K562 (cell line): ENCODE results near the gene RAB1B. TPM values are rescaled to one million over a fixed set of nuclear protein-coding genes. Genes with fewer than 3 reads are reported as not detected.
"Not testable (repeated sequence)": the region's sequence is repeated elsewhere in the genome, so short reads cannot be mapped to it uniquely, and the experiment has no call there.

ENCODE experiments used
- ATAC-seq: fragments of 200-7000 bp; cut with Tn5 transposase; 3 replicates; pipeline ENCODE4 v1.9.1; 2020; ENCODE audit warnings: moderate library complexity
- BruUV-seq: library from RNA; stranded (reverse); fragments of 400-500 nt; replicated peaks from 2 replicates; lab custom pipeline; 2021; lab: Mats Ljungman, UMichigan
- CTCF ChIA-PET: fragments of 300-600 bp; formaldehyde crosslinking; extraction: SDS; loops from one replicate; lab custom pipeline; 2021; ENCODE audit warnings: low intra/inter-chr PET ratio; lab: Yijun Ruan, JAX
- POLR2A ChIA-PET: fragments of 300-600, 350-650 bp; sonication (Branson Sonifier 250); formaldehyde crosslinking; extraction: SDS; loops from one replicate; lab custom pipeline; 2021; ENCODE audit warnings: antibody characterized with exemption, inconsistent platforms; lab: Yijun Ruan, JAX
- DNase-seq, 4 experiments: peaks; one replicate each; pipeline versions ENCODE4 v3.0.0 to v3.0.0-alpha.2; 2011 to 2018; ENCODE audit warnings: low spot score in 3 of 4, mixed read lengths in 3 of 4; ENCODE audit errors: extremely low read depth in 1 of 4
- FAIRE-seq: peaks from 2 replicates; lab custom pipeline; 2011; peaks lifted over from hg19 to GRCh38; lab: Jason Lieb, UNC
- H2AFZ ChIP-seq: 2 replicates; pipeline ENCODE4 v1.6.0; 2011; ENCODE audit warnings: low read depth, low read length, control low read depth, inconsistent platforms
- H3K27ac ChIP-seq: fragments of 200-600 bp; 3 replicates; pipeline ENCODE4 v1.8.0; 2011; ENCODE audit warnings: low read depth, mild to moderate bottlenecking, control low read depth, inconsistent platforms, low read length, moderate library complexity, mixed read lengths; ENCODE audit errors: extremely low read depth
- H3K27me3 ChIP-seq, 2 experiments: fragments of 300-600 bp in 1 of 2; 2 replicates in 1 of 2; 3 replicates in 1 of 2; pipeline versions ENCODE4 v1.6.0 to v1.8.0; 2011; ENCODE audit warnings: inconsistent platforms in 2 of 2, low read length in 2 of 2, mild to moderate bottlenecking in 1 of 2, mixed read lengths in 1 of 2, moderate library complexity in 1 of 2; ENCODE audit not compliant: control insufficient read depth in 2 of 2, insufficient read depth in 2 of 2
- H3K36me3 ChIP-seq: fragments of 300-600 bp; 3 replicates; pipeline ENCODE4 v1.8.0; 2011; ENCODE audit warnings: mild to moderate bottlenecking, low read length, inconsistent platforms; ENCODE audit not compliant: control insufficient read depth, insufficient read depth
- H3K4me1 ChIP-seq, 2 experiments: fragments of 200-600 bp in 1 of 2; replicated peaks in 1 of 2; 2 replicates in 1 of 2; 3 replicates in 1 of 2; pipeline versions ENCODE4 v1.5.1 to v1.8.0; 2011; ENCODE audit warnings: inconsistent platforms in 2 of 2, low read length in 2 of 2, mild to moderate bottlenecking in 1 of 2, mixed read lengths in 1 of 2, moderate library complexity in 1 of 2; ENCODE audit not compliant: control insufficient read depth in 2 of 2, insufficient read depth in 2 of 2
- H3K4me2 ChIP-seq: 2 replicates; pipeline ENCODE4 v1.6.1; 2011; ENCODE audit warnings: low read length, control low read depth, inconsistent platforms, mixed read lengths; ENCODE audit not compliant: insufficient read depth
- H3K4me3 ChIP-seq: fragments of 200-600 bp; sonication (generic), shearing (Covaris generic); 2 replicates; pipeline ENCODE4 v1.5.1; 2016; ENCODE audit warnings: control low read depth, inconsistent platforms
- H3K79me2 ChIP-seq: fragments of 200-600 bp; 3 replicates; pipeline ENCODE4 v1.8.0; 2011; ENCODE audit warnings: low read length, inconsistent platforms; ENCODE audit not compliant: control insufficient read depth, insufficient read depth
- H3K9ac ChIP-seq, 2 experiments: 2 replicates each; pipeline versions ENCODE4 v1.6.0 to v1.6.1; 2011; ENCODE audit warnings: low read depth in 2 of 2, low read length in 2 of 2, control low read depth in 1 of 2, inconsistent platforms in 1 of 2, mild to moderate bottlenecking in 1 of 2, mixed read lengths in 1 of 2; ENCODE audit not compliant: insufficient read depth in 1 of 2
- H3K9me1 ChIP-seq: one replicate; pipeline ENCODE4 v1.6.0; 2011; ENCODE audit warnings: inconsistent platforms, mild to moderate bottlenecking, low read length, moderate library complexity; ENCODE audit not compliant: control insufficient read depth, insufficient read depth
- H3K9me3 ChIP-seq: replicated peaks from 2 replicates; pipeline ENCODE4 v1.5.1; 2011; ENCODE audit warnings: low read depth, low read length, inconsistent platforms; ENCODE audit not compliant: control insufficient read depth, insufficient read depth
- H4K20me1 ChIP-seq: replicated peaks from 2 replicates; pipeline ENCODE4 v1.6.1; 2011; ENCODE audit warnings: low read length, inconsistent platforms, mixed read lengths; ENCODE audit not compliant: control insufficient read depth, insufficient read depth
- MLLT1 ChIP-seq, 2 experiments: fragments of 450-650 bp; IDR thresholded peaks; 2 replicates each; pipeline ENCODE4 v1.6.1; 2016
- ZBTB33 ChIP-seq: sonication (generic); formaldehyde crosslinking; IDR thresholded peaks from 2 replicates; pipeline ENCODE4 v1.8.1; 2023; ENCODE audit warnings: mild to moderate bottlenecking, missing genetic modification reagents
- WGBS: fragments of 100-300 bp; shearing (Covaris generic); methylation state at CpG from one replicate; pipeline ENCODE4 v1.1.6; 2016; ENCODE audit warnings: low coverage, mixed read lengths; ENCODE audit not compliant: insufficient coverage; ENCODE audit errors: missing lambda C conversion rate; 5-methylcytosine and 5-hydroxymethylcytosine counted together
- in situ Hi-C: fragments of 300-500 bp; cut with MboI; formaldehyde crosslinking; loops from 4 replicates; pipeline ENCODE4 v1.15.0; 2018; ENCODE audit warnings: inconsistent platforms, mixed read lengths
- intact Hi-C: fragments of 100-400 bp; cut with micrococcal nuclease; formaldehyde crosslinking; loops from 2 replicates; pipeline ENCODE4 v1.14.2; 2022
- polyA plus RNA-seq, 8 experiments: library from polyadenylated mRNA; depleted of rRNA in 4 of 8; stranded (reverse) in 5 of 8; unstranded in 3 of 8; fragments of >200 nt; fragmentation: Nextera tagmentation in 2 of 8; fragmentation: Illumina TruSeq in 1 of 8; extraction: Ambion mirVana in 2 of 8; extraction: Trizol in 1 of 8; gene quantifications; 2 replicates each; pipeline versions ENCODE4 v1.2.1 to v1.2.3, GENCODE V29; 2011 to 2014; ENCODE audit warnings: inconsistent platforms in 1 of 8, missing spikeins in 1 of 8
- total RNA-seq, 7 experiments: library from RNA; depleted of rRNA in 6 of 7; stranded (reverse); fragments of >200 nt in 6 of 7; fragmentation: Illumina TruSeq in 2 of 7; extraction: Trizol in 2 of 7; gene quantifications; 2 replicates each; pipeline versions ENCODE4 v1.2.1 to v1.2.3, GENCODE V29; 2011 to 2021; ENCODE audit warnings: low replicate concordance in 1 of 7

The RAB1B gene
- total and polyA plus RNA-seq, 9 of the 15 experiments (the other 6 are each of a cell fraction or from before 2014, with no cell fraction given), result 5.6 to 146 (median 98.6) TPM

GRCh38 chr11:66310803-66311440, 42.5 kb downstream of the RAB1B start:
- ATAC-seq, H3K27ac ChIP-seq: not testable (repeated sequence)
- POLR2A ChIA-PET, result interaction anchor here (1.4 to 2.6 kb wide), 5 partner anchors 11 to 52 kb away, joined by 4 to 16 read pairs (median 7); partner anchors contain the start of gene YIF1A

More at GRCh38 chr11:66310803-66311440, 42.5 kb downstream of the RAB1B start:
- H3K4me2 ChIP-seq, DNase-seq, H4K20me1 ChIP-seq, FAIRE-seq, H3K79me2 ChIP-seq, H3K36me3 ChIP-seq, H3K9me3 ChIP-seq, in situ Hi-C loops, H3K27me3 ChIP-seq, H3K9me1 ChIP-seq, intact Hi-C loops, BruUV-seq, H3K4me3 ChIP-seq: not testable (repeated sequence)
- CTCF ChIA-PET, result interaction anchor here (0.7 to 2.9 kb wide), 6 partner anchors 11 to 384 kb away, joined by 3 to 37 read pairs (median 7); partner anchors contain the start of gene RIN1
- Histone ChIP-seq H3K9ac (peak overlapping the region in 1 of 2 experiments; percentile 89; a peak in 1 of 4 replicates), H3K4me1 (peaks cover 23 to 47% of the 10 kb centered on the region in 2 experiments), H2AFZ (peak overlapping the region; percentile 13; the same call in 1 of the 2 replicates)
- WGBS, result 83% methylated on average over 14 of the region's 18 CpGs
- TF ChIP-seq MLLT1 (IDR thresholded peaks at IDR 0.05), result peak in 1 of 2 experiments; percentile 71; a peak in 1 of 4 replicates
- peak; percentile 34; the same call in 1 of the 2 replicates for TF ChIP-seq ZBTB33 (CRISPR knock-in tag)
